ENCODE data around the gene KIF1C.
A peak's percentile ranks its signal among the peaks of the same experiment; 100 is the strongest.

Gene KIF1C

GRCh38 chr17:4986951-4987766 lies 10.6 kb upstream of the KIF1C start, which contains the start of gene CAMTA2:
TSS of gene CAMTA2 (minus strand) at chr17:4987675. CDS start at chr17:4986222, 1,453 bp downstream.
- Histone ChIP-seq H3K27me3 (ENCODE audit: control insufficient read depth, insufficient read depth, low read length) (no peaks in the 10 kb centered on the region), H3K36me3 (ENCODE audit: control insufficient read depth, insufficient read depth, low read length) (no peaks in the 10 kb centered on the region)

GRCh38 chr17:4987767-4988567 lies 9.8 kb upstream of the KIF1C start:
- Histone ChIP-seq H3K27ac (peak overlapping the region; percentile 76), H3K36me3 (ENCODE audit: control insufficient read depth, insufficient read depth, low read length) (no peaks in the 10 kb centered on the region), H3K9me3 (ENCODE audit: control insufficient read depth, low read length) (no peaks in the 10 kb centered on the region), H3K79me2 (peaks cover 2% of the 10 kb centered on the region), H3K9ac (peak overlapping the region; percentile 74), H3K4me3 (ENCODE audit: low read depth, low read length) (peak overlapping the region; percentile 87), H2AFZ (peak overlapping the region; percentile 81), H3K4me1 (peaks cover 9% of the 10 kb centered on the region), H3K27me3 (ENCODE audit: control insufficient read depth, insufficient read depth, low read length) (no peaks in the 10 kb centered on the region), H3K4me2 (ENCODE audit: low read length) (peak overlapping the region; percentile 90)
- TF ChIP-seq, protein P1, sequence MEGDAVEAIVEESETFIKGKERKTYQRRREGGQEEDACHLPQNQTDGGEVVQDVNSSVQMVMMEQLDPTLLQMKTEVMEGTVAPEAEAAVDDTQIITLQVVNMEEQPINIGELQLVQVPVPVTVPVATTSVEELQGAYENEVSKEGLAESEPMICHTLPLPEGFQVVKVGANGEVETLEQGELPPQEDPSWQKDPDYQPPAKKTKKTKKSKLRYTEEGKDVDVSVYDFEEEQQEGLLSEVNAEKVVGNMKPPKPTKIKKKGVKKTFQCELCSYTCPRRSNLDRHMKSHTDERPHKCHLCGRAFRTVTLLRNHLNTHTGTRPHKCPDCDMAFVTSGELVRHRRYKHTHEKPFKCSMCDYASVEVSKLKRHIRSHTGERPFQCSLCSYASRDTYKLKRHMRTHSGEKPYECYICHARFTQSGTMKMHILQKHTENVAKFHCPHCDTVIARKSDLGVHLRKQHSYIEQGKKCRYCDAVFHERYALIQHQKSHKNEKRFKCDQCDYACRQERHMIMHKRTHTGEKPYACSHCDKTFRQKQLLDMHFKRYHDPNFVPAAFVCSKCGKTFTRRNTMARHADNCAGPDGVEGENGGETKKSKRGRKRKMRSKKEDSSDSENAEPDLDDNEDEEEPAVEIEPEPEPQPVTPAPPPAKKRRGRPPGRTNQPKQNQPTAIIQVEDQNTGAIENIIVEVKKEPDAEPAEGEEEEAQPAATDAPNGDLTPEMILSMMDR (IDR thresholded peaks at IDR 0.05) = no peak

More at GRCh38 chr17:4986951-4987766, 10.6 kb upstream of the KIF1C start, which contains the start of gene CAMTA2:
- TF ChIP-seq, protein P1 (IDR thresholded peaks at IDR 0.05) = peak; percentile 87
- peak within 1 kb of the TSS; percentile 74 for H3K9ac ChIP-seq
- peak within 1 kb of the TSS; percentile 87 for H3K4me3 ChIP-seq (ENCODE audit: low read depth, low read length)
- H2AFZ ChIP-seq = peak within 1 kb of the TSS; percentile 81
- peak within 1 kb of the TSS; percentile 76 for H3K27ac ChIP-seq
- peak within 1 kb of the TSS; percentile 90 for H3K4me2 ChIP-seq (ENCODE audit: low read length)
- H3K4me1 ChIP-seq = peaks cover 9% of the 10 kb centered on the region
- H3K9me3 ChIP-seq (ENCODE audit: control insufficient read depth, low read length) = no peaks in the 10 kb centered on the region
- H3K79me2 ChIP-seq = peaks cover 2% of the 10 kb centered on the region

DNA sequence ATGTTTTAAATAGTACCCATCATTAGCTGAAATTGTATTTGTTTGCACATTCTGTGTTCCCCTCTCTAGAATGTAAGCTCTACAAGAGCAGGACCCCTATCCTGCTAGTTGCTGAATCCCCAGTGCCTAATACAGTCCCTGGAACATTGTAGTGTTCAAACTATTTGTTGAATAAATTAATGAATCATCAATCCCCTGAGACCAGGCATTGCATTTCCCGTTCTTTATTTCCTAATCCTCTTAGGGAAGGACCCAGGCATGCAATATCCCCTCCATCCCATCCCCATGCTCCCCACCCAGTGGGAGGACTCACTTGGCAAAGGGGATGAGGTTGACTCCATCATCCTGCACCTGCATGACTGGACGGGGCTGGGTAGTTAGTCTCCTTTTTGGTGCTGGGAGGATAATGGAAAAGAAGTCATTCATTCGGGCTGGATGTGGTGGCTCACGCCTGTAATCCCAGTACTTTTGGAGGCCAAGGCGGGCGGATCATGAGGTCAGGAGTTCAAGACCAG lies 3.6 kb upstream of the KIF1C start:
- no peaks in the 10 kb centered on the region for H3K79me2 ChIP-seq
- TF ChIP-seq, protein P1 (IDR thresholded peaks at IDR 0.05) = no peak
- peaks cover 5% of the 10 kb centered on the region for H3K4me1 ChIP-seq
- no peaks in the 10 kb centered on the region for H3K36me3 ChIP-seq (ENCODE audit: control insufficient read depth, insufficient read depth, low read length)
- no peak overlapping the region for H3K4me2 ChIP-seq (ENCODE audit: low read length)
- H3K4me3 ChIP-seq (ENCODE audit: low read depth, low read length) = no peak overlapping the region
- no peaks in the 10 kb centered on the region for H3K9me3 ChIP-seq (ENCODE audit: control insufficient read depth, low read length)
- no peak overlapping the region for H3K27ac ChIP-seq
- H2AFZ ChIP-seq = no peak overlapping the region
- no peaks in the 10 kb centered on the region for H3K27me3 ChIP-seq (ENCODE audit: control insufficient read depth, insufficient read depth, low read length)
- H3K9ac ChIP-seq = no peak overlapping the region

- H2AFZ ChIP-seq = peak overlapping the region; percentile 71
- no peaks in the 10 kb centered on the region for H3K27me3 ChIP-seq (ENCODE audit: control insufficient read depth, insufficient read depth, low read length)
- H3K9ac ChIP-seq = no peak overlapping the region
- no peaks in the 10 kb centered on the region for H3K79me2 ChIP-seq
- TF ChIP-seq, protein P1 (IDR thresholded peaks at IDR 0.05) = no peak
- no peaks in the 10 kb centered on the region for H3K9me3 ChIP-seq (ENCODE audit: control insufficient read depth, low read length)
- no peaks in the 10 kb centered on the region for H3K36me3 ChIP-seq (ENCODE audit: control insufficient read depth, insufficient read depth, low read length)
- no peak overlapping the region for H3K27ac ChIP-seq
- H3K4me1 ChIP-seq = peaks cover 5% of the 10 kb centered on the region
- H3K4me3 ChIP-seq (ENCODE audit: low read depth, low read length) = peak overlapping the region; percentile 88
- peak overlapping the region; percentile 95 for H3K4me2 ChIP-seq (ENCODE audit: low read length)
These were observed 429 bp downstream of the KIF1C start for GRCh38 chr17:4998027-4998731.

Measured in parathyroid adenoma (tissue), 2 donors.